PFSK-1 (cell line): Measurements from ENCODE around the gene TRAPPC11.

Source experiments
- FOXP2 ChIP-seq: optimal IDR thresholded peaks from 2 replicates; pipeline ENCODE3; 2011; ENCODE audit warnings: borderline replicate concordance, control low read depth, inconsistent platforms; ENCODE audit not compliant: insufficient read depth; ENCODE audit errors: extremely low read length, extremely low read depth
- POLR2AphosphoS5 ChIP-seq: IDR thresholded peaks from 2 replicates; pipeline ENCODE4 v1.6.1; 2012; ENCODE audit warnings: low read depth, mild to moderate bottlenecking, control low read depth, low read length, moderate library complexity
- REST ChIP-seq, 2 experiments: IDR thresholded peaks; 2 replicates each; pipeline versions ENCODE4 v1.6.1 to v1.8.0; 2011 to 2012; ENCODE audit warnings: low read depth in 2 of 2, low read length in 2 of 2, control low read depth in 1 of 2, inconsistent platforms in 1 of 2, mild to moderate bottlenecking in 1 of 2, moderate library complexity in 1 of 2; ENCODE audit not compliant: insufficient read depth in 1 of 2
- SIN3A ChIP-seq: IDR thresholded peaks from 2 replicates; pipeline ENCODE4 v1.6.1; 2012; ENCODE audit warnings: mild to moderate bottlenecking, low read length, moderate library complexity, borderline replicate concordance; ENCODE audit not compliant: insufficient read depth
- TAF1 ChIP-seq: IDR thresholded peaks from 2 replicates; pipeline ENCODE4 v1.6.1; 2012; ENCODE audit warnings: low read length, control low read depth, borderline replicate concordance; ENCODE audit not compliant: insufficient read depth

The TRAPPC11 gene

DNA sequence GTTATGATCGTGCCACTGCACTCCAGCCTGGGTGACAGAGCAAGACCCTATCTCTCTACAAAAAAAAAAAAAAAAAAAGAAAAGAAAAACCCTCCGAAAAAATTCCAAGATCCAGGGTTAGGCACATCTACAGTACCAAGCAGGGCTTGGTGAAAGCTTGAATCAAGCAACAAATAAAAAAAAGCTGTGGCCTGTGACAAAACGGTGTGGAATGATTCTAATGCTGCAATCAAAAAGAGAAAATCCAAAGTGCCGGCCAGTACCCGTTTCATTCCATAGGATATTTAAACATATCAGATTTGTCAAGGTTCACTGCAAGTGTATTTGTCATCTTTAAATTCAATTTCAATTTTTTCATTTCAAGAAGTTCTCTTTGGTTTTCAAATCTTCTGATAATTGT lies 20.7 kb upstream of the TRAPPC11 start:
- TF ChIP-seq FOXP2 = no peak
- TF ChIP-seq REST (IDR thresholded peaks at IDR 0.05; ENCODE audit: insufficient read depth in 1 of 2, low read depth in 2 of 2, low read length in 2 of 2) = no peak
- TF ChIP-seq TAF1 = no peak
- TF ChIP-seq SIN3A = no peak
- TF ChIP-seq POLR2AphosphoS5 = no peak

- TF ChIP-seq POLR2AphosphoS5 (no peak), SIN3A (no peak), TAF1 (no peak), REST (IDR thresholded peaks at IDR 0.05; ENCODE audit: insufficient read depth in 1 of 2, low read depth in 2 of 2, low read length in 2 of 2) (no peak), FOXP2 (no peak)
These were observed 19.8 kb upstream of the TRAPPC11 start for GRCh38 chr4:183639291-183639690.

DNA sequence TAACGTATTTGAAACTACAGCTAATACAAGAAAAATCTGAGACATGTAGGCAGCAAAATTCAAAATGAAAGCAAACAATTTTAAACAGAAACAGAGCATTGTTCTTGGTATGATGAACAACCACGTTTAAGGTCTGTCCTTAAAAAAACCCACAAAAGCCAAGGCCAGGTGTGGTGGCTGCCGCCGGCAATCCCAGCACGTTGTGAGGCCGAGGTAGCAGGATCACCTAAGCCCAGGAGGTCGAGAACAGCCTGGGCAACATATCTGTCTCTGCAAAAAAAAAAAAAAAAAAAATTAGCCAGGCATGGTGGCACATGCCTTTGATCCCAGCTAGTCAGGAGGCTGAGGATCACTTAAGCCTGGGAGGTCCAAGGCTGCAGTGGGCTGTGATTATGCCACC lies 13.8 kb upstream of the TRAPPC11 start:
- TF ChIP-seq TAF1 = no peak
- no peak for TF ChIP-seq FOXP2
- no peak for TF ChIP-seq REST (IDR thresholded peaks at IDR 0.05; ENCODE audit: insufficient read depth in 1 of 2, low read depth in 2 of 2, low read length in 2 of 2)
- no peak for TF ChIP-seq POLR2AphosphoS5
- no peak for TF ChIP-seq SIN3A

GRCh38 chr4:183657564-183657963 lies 1.5 kb upstream of the TRAPPC11 start:
- TF ChIP-seq TAF1 = no peak
- TF ChIP-seq SIN3A = no peak
- no peak for TF ChIP-seq FOXP2
- TF ChIP-seq POLR2AphosphoS5 = no peak

- TF ChIP-seq POLR2AphosphoS5 (no peak), REST (IDR thresholded peaks at IDR 0.05; ENCODE audit: insufficient read depth in 1 of 2, low read depth in 2 of 2, low read length in 2 of 2) (no peak)
These were observed 598 bp upstream of the TRAPPC11 start for GRCh38 chr4:183658362-183659028.
